Skeletal muscle satellite cell (primary cell): Measurements from ENCODE around the gene RAD51.

ENCODE experiments used
- H3K27me3 ChIP-seq: 2 replicates; pipeline ENCODE4 v1.7.0; 2013; ENCODE audit warnings: low read length; ENCODE audit not compliant: control insufficient read depth, insufficient read depth
- H3K36me3 ChIP-seq: 2 replicates; pipeline ENCODE4 v1.7.0; 2013; ENCODE audit warnings: mild to moderate bottlenecking, control low read depth, low read length; ENCODE audit not compliant: insufficient read depth
- H3K4me1 ChIP-seq: 2 replicates; pipeline ENCODE4 v1.7.0; 2013; ENCODE audit warnings: low read length; ENCODE audit not compliant: control insufficient read depth, insufficient read depth
- H3K4me2 ChIP-seq: 2 replicates; pipeline ENCODE4 v1.7.0; 2013; ENCODE audit warnings: mild to moderate bottlenecking, low read length
- H3K4me3 ChIP-seq: 2 replicates; pipeline ENCODE4 v1.7.0; 2013; ENCODE audit warnings: low read length
- H3K9ac ChIP-seq: 2 replicates; pipeline ENCODE4 v1.7.0; 2013; ENCODE audit warnings: mild to moderate bottlenecking, low read depth, low read length, moderate library complexity
- H3K9me3 ChIP-seq: replicated peaks from 2 replicates; pipeline ENCODE4 v1.7.0; 2013; ENCODE audit warnings: mild to moderate bottlenecking, control low read depth, low read length

Gene RAD51

DNA sequence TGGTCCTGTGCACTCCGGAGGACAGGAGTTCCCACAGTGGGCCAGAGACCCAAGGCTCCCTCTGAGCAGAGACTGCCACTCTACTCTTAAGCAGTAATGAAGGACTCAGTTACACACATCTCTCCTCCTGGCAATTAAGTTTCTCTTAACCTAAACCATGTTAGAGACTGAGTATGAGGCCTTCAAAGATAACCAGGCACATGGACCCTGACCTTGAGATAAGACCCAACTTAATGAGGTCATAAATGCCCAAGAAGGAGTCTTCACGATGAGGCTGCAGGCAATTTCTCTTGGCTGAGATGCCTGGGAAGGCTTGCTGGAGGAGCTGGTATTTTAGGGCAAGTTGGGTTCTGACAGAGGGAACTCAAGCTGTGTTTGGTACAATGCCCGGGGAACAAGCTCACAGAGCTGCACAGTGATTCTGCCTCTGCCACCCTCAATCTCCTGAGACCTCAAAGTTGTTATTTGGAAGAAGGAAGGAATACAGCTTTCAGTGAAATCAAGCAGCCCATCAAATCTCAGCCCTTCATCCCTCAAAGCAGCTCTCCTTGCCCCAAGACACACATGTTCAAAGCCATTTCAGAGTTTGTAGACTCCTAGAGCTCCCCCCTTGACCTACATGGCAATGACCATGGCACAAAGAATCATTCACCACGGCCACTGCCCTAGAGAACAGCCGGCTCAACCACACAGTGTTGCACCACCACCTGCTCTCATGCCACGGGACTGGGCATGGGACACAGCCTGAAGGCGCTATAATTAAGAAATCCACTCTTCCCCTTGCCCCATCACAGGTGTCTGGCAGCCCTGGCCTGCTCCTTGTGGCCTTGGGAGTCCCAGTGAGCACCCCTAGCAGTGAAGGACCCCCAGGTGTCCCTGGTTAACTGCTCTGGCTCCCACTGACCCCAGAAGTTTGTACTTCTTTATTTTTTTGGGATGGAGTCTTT, 53.0 kb downstream of the RAD51 start:
- Histone ChIP-seq H3K36me3 (peaks cover 53% of the 10 kb centered on the region), H3K4me3 (no peak overlapping the region), H3K27me3 (no peaks in the 10 kb centered on the region), H3K4me2 (no peak overlapping the region), H3K9ac (no peak overlapping the region), H3K4me1 (peaks cover 20% of the 10 kb centered on the region), H3K9me3 (no peaks in the 10 kb centered on the region)

DNA sequence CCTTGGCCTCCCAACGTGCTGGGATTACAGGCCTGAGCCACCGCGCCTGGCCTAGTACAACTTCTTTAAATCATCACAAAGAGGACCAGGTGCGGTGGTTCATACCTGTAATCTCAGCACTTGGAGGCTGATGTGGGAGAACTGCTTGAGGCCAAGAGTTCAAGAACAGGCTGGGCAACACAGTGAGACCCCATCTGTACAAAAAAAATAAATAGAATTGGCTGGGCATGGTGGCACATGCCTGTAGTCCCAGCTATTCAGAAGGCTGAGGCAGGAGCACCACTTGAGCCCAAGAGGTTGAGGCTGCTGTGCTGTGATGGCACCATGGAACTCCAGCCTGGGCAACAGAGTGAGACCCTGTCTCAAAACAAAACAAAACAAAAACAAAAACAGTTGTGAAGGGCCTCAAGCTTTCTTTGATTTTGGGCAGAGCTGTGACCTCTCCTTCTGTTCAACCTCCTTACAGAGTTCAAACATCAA, 54.2 kb downstream of the RAD51 start:
- Histone ChIP-seq H3K4me1 (peaks cover 10% of the 10 kb centered on the region), H3K4me2 (no peak overlapping the region), H3K4me3 (no peak overlapping the region), H3K9me3 (no peaks in the 10 kb centered on the region), H3K9ac (no peak overlapping the region), H3K36me3 (peaks cover 42% of the 10 kb centered on the region), H3K27me3 (no peaks in the 10 kb centered on the region)

- peaks cover 30% of the 10 kb centered on the region for H3K36me3 ChIP-seq
Observed at GRCh38 chr15:40750885-40751284, 55.9 kb downstream of the RAD51 start.

DNA sequence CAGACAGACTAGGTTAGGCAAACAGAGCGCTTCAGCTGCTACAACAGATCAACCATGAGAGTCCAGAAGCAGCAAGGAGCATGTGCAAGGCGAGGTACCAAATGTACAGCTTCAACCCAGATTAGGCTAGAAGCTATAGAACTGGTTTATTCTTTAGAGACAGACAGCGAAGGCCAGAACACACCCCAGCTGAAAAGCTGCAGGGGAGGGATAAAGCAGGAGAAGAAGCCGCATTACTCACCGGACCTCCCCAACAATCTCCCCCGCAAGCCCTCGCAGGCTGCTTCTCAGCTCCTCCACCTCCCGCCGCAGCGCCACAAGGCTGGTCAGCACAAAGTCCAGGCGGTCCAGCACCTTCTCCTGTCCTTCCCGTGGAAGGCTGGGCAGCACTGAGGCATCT, 56.8 kb downstream of the RAD51 start:
- H3K4me2 ChIP-seq: no peak overlapping the region
- no peak overlapping the region for H3K4me3 ChIP-seq
- peaks cover 6% of the 10 kb centered on the region for H3K4me1 ChIP-seq
- no peaks in the 10 kb centered on the region for H3K27me3 ChIP-seq
- H3K36me3 ChIP-seq: peaks cover 29% of the 10 kb centered on the region
- no peak overlapping the region for H3K9ac ChIP-seq
- no peaks in the 10 kb centered on the region for H3K9me3 ChIP-seq

More at GRCh38 chr15:40750885-40751284, 55.9 kb downstream of the RAD51 start:
- H3K9ac ChIP-seq: no peak overlapping the region
- H3K27me3 ChIP-seq: no peaks in the 10 kb centered on the region
- H3K4me1 ChIP-seq: peaks cover 8% of the 10 kb centered on the region
- H3K4me3 ChIP-seq: no peak overlapping the region
- no peak overlapping the region for H3K4me2 ChIP-seq
- no peaks in the 10 kb centered on the region for H3K9me3 ChIP-seq

GRCh38 chr15:40754574-40754882, 59.6 kb downstream of the RAD51 start:
- Histone ChIP-seq H3K9me3 (no peaks in the 10 kb centered on the region), H3K36me3 (peaks cover 17% of the 10 kb centered on the region), H3K4me2 (peak overlapping the region; percentile 100), H3K9ac (peak overlapping the region; percentile 97), H3K4me1 (peaks cover 6% of the 10 kb centered on the region), H3K4me3 (peak overlapping the region; percentile 100), H3K27me3 (no peaks in the 10 kb centered on the region)

DNA sequence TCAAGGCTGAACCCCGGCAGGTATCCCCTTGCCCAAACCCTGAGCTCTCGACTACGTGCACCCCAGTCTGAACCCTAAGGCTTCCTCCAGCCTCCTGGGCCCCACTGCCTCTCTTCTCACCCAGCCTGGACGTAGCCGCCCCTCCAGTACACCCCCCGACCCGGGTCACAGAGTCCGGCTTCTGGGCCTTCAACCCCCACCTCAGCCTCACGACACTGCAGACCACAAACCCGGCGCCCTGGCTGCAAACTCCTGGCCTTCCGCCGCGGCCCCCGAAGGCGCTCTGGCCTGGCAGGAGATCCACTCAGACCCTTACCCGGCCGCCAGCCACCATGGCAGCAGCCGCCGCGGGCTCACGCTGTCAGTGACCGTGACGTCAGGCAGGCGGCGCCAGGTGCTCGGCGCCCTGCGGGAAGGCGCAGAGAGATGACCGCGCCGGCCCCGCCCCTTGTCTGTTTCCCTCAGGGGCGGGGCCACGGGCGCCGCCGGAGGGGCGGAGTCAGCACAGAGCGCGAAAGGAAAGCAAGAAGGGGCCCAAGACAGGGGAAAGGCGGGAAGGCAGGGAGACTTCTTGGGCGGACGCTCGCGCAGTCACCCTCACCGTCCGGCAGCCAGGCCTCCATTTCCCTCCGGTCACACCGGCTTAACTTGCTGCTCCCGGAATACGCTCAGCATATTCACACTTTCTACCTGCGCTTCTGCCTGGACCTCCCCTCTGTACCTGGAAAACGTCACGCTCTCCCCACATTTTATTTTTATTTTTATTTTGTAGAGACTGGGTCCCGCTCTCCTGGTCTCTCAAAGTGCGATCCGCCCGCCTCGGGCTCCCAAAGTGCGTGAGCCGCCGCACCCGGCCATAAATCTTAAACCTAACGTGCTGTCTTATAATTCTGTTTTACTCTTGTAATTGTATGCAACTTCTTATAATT, 60.2 kb downstream of the RAD51 start, which contains the start of gene RMDN3:
TSS of gene RMDN3 (minus strand) at position 372 of the 929 bp plus-strand sequence. CDS start 471 bp downstream, outside the sequence.
- Histone ChIP-seq H3K4me3 (peak within 1 kb of the TSS; percentile 100), H3K9ac (peak within 1 kb of the TSS; percentile 97), H3K27me3 (no peaks in the 10 kb centered on the region), H3K36me3 (peaks cover 14% of the 10 kb centered on the region), H3K4me1 (peaks cover 6% of the 10 kb centered on the region), H3K9me3 (no peaks in the 10 kb centered on the region), H3K4me2 (peak within 1 kb of the TSS; percentile 100)

DNA sequence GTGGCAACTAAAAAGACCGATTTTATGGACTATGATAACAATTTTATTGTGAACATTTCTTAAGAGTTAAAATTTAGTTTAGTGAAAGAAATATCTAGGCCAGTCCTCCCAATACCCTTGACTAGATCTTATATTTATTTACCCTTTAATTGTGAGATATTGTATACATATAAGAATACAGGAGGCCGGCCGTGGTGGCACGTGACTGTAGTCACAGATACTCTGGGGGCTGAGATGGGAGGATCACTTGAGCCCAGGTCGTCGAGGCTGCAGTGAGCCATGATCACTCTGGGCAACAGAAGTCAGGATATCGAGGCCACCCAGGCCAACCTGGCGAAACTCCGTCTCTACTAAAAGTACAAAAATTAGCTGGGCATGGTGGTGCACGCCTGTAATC, 60.8 kb downstream of the RAD51 start:
- peak overlapping the region; percentile 100 for H3K4me3 ChIP-seq
- peaks cover 11% of the 10 kb centered on the region for H3K36me3 ChIP-seq
- H3K9ac ChIP-seq: peak overlapping the region; percentile 97
- peaks cover 6% of the 10 kb centered on the region for H3K4me1 ChIP-seq
- H3K4me2 ChIP-seq: peak overlapping the region; percentile 100
- no peaks in the 10 kb centered on the region for H3K9me3 ChIP-seq
- peaks cover 4% of the 10 kb centered on the region for H3K27me3 ChIP-seq

GRCh38 chr15:40756938-40757337, 62.0 kb downstream of the RAD51 start:
- Histone ChIP-seq H3K4me3 (no peak overlapping the region), H3K9ac (no peak overlapping the region)

DNA sequence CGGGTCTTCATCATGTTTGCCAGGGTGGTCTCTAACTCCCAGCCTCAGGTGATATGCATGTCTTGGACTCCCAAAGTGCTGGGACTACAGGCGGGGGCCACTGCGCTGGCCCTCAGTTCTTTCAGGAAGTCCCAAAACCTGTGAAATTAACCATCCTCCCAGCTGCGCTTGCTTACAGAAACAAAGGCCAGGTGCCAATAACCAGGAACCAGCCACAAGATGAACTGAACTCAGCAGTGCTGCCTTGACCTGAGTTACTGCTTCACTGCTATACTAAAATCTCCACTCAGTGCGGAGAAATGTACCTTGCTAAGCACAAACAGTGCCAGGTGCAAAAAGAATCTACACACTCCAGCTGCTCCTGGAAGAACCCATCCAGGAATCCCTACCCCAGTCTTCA, 65.0 kb downstream of the RAD51 start:
- Histone ChIP-seq H3K36me3 (no peaks in the 10 kb centered on the region), H3K4me2 (no peak overlapping the region), H3K9me3 (no peaks in the 10 kb centered on the region), H3K27me3 (peaks cover 4% of the 10 kb centered on the region), H3K4me3 (no peak overlapping the region), H3K4me1 (peaks cover 28% of the 10 kb centered on the region), H3K9ac (no peak overlapping the region)

More at GRCh38 chr15:40756938-40757337, 62.0 kb downstream of the RAD51 start:
- Histone ChIP-seq H3K9me3 (no peaks in the 10 kb centered on the region), H3K4me2 (no peak overlapping the region), H3K27me3 (peaks cover 4% of the 10 kb centered on the region), H3K36me3 (peaks cover 2% of the 10 kb centered on the region), H3K4me1 (peaks cover 6% of the 10 kb centered on the region)

- peaks cover 46% of the 10 kb centered on the region for H3K4me1 ChIP-seq
- H3K27me3 ChIP-seq: peaks cover 4% of the 10 kb centered on the region
- H3K4me2 ChIP-seq: peak overlapping the region; percentile 99
- H3K36me3 ChIP-seq: peaks cover 5% of the 10 kb centered on the region
- H3K9ac ChIP-seq: peak overlapping the region; percentile 65
- peak overlapping the region; percentile 78 for H3K4me3 ChIP-seq
- H3K9me3 ChIP-seq: no peaks in the 10 kb centered on the region
Observed at GRCh38 chr15:40762919-40763800, 68.2 kb downstream of the RAD51 start.
